ENCODE results near the gene GCSH.
A peak's percentile ranks its signal among the peaks of the same experiment; 100 is the strongest.

Gene GCSH

DNA sequence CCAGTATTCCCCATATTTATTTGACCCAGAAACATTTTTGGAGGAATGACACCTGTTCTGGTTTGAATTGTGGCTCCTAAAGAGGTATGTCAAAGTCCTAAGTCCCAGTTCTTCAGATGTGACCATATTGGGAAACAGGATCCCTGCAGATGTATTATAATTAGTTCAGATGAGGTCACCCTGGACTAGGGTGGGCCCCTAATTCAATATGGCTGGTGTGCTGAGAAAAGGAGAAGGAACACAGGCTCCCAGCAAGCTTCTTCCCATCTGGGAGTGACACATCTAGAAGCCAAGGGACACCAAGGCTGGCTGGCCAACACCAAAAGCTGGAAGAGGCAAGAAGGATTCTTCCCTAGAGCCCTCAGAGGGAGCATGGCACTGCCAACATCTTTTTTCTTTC, 3.8 kb upstream of the GCSH start:
- DNase-seq: no peak

DNA sequence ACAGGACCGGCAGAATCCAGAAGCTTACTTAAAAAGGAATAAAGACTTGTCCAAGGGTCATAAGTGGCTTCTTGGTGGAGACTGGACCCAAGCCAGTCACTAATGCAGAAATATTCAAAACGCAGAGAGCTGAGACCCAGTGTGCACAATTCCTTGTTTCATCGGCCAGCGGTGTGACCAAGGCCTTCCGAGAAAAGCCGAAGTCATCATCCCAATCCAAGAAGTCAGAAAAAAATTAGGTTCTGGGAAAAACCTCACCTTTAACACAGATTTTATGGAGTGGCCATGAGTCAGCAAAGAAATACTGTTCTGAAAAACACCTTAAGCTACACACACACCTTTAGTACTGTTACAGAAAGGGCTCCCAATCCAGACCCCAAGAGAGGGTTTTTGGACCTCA, 1.0 kb upstream of the GCSH start:
- DNase-seq: no peak

DNA sequence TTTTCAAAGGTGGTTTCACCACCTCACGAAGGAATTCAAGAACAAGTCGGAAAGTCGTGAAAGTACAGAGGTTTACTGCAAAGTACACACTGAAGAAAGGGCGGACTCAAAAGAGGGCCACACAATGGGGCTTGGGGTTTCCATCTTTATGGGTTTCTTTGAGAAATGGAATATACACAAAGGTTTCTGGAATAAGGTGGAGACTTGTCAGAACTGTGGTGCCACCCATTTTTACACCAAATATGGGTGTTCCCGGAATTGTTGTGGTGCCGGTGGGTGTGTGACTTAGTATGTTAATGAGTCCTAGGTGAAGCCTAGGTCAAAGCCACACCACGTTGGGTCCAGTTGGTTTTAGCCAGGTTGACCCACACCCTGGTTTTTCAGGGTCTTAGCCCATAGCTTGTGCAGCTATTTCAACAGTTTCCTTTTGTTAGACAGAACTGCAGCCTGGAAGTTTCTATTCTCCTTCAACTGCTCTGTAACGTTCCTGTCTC, 567 bp upstream of the GCSH start:
- DNase-seq: no peak

DNA sequence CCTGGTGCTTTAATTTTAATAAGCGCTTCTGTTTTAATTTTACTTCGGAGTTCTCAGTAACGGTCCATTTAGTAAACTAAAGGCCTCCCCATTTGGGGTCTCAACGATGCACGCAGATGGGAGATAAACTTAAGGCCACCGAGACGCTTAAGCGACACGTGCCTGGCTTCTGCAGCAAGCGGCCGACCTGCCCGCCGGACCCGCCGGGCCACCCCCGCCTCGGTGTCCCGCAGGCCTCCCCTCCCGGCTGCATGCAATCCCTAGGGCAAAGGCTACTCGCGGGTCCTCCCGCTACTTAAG, 592 bp downstream of the GCSH start:
- peak; percentile 40 for DNase-seq

DNA sequence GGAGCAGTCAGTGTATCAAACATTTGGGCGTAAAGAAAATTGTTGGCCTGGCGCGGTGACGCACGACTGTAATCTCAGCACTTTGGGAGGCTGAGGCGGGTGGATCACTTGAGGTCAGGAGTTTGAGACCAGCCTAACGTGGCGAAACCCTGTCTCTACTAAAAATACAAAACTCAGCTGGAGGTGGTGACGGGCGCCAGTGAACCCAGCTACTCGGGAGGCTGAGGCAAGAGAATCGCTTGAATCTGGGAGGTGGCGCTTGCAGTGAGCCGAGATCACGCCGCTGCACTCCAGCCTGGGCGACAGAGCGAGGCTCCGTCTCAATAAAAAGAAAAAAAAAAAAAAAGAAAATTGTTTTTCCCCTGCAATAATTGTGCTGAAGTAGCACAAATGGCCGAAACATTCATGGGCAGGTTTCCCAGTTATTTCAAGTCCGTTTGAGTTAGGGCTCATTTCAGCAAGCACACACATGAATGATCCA, 1.4 kb downstream of the GCSH start:
- DNase-seq: peak; percentile 12

DNA sequence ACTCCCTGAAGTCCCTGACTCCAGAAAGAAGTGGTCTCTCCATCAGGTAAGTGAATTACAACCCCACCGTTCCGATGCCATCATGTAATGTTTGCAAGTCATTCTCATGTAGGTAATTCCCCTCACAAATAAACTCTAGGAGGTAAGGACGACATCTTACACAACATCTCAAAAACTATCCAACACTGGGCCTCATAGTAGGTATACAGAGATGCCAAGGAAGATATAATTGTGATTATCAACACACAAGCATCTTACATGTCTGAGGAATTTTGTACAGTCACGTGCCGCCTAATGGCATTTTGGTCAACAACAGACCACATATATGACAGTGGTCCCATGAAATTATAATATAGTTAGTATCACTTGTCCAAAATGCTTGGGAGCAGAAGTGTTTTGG, 7.4 kb downstream of the GCSH start:
- no peak for DNase-seq

DNA sequence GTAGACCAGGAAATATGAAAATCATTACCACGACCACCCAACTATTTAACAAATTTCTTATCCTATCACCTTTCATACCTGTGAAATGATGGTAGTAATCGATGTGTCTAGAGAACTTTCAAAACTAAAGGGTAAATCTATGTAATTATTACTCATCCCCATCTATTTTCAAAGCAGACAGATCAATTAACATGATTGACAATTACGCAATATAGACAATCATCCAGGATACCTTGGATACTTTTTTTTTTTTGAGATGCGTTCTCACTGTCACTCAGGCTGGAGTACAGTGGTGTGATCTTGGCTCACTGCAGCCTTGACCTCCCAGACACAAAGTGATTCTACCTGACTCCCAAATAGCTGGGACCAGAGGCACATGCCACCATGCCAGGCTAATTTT, 15.2 kb downstream of the GCSH start:
- DNase-seq: no peak

DNA sequence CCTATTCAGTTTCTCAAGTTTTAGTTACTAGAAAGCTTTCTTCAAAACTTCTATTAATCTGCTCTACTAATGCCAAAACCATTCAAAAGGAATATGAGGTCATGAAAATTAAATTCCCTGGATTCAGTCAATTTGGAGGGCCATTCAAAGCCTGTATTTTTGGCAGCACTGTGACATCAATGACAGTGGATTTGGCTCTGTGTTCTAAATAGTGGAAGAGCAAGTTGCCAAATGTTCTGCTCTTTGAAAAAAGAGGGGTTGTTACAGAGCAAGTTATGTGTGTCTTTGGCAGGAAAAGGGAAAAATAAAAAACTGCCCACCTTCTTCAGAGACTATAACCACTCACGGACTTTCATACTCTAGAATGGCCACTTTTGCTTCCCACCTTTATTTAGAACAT, 16.0 kb downstream of the GCSH start:
- no peak for DNase-seq

DNA sequence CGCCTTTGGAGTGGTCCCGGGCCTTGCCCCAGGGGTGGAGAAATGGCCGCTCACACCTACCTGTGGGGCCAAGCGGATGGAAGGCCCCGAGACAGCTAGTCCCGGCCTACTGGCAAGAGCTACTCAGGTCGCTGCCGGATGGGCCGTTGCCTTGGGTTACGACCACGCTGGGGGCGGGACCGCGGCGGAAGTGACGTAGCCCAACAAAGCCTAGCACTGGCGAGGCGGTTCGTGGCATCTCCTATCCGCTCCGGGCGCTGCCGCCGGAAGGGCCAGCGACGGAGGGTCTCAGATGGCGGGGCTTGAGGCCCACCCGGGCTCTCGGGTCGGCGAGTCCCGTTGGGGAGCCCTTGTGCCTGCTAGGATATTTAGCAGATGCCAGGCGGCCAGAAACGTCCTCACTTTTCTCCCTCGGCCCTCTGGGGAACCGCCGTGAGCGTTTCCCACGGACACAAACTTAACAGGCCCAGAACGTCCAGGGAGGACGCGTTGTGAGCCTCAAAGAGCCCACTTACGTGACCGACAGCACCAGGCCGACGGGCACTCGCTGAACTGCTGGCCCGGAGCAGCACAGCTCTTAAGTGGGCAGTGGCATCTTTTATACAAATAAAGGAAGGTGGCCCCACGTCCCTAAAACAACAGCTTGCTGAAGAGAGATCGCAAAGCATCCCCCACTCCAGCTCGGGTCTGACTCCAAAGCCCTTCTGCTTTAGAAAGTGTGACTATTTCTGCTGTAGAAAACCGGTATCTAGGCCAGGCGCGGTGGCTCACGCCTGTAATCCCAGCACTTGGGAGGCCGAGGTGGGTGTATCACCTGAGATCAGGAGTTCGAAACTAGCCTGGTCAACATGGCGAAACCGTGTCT, 18.9 kb downstream of the GCSH start, which contains the start of gene C16orf46:
Gene C16orf46, minus strand, starts transcription at position 163 of the 865 bp plus-strand sequence. CDS start 13,283 bp downstream, outside the sequence.
- DNase-seq: peak; percentile 94

DNA sequence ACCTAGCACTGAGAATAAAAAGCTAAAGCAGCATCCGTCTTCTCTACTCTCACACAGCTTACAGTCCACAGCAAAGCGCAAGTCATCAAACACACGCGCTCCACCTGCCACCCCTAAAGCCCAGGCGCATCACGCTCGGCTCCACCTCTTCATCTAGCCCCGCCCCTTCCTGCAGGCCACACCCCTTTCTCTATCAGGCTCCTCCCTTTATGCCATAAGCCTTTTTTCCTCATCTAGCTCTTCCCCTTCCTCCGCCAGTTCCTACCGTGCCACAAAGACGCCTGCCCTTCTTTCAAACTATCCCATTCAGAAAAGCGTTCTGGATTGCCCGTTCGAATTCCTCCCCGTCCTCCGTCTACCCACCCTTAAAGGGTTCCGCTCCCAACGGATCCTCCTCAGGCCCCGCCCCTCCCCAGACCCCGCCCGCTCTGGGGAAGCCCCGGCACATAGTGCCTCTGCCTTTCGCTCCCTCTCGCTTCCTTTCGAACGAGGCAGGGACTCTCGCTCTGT, 19.6 kb downstream of the GCSH start:
- DNase-seq: peak; percentile 93

DNA sequence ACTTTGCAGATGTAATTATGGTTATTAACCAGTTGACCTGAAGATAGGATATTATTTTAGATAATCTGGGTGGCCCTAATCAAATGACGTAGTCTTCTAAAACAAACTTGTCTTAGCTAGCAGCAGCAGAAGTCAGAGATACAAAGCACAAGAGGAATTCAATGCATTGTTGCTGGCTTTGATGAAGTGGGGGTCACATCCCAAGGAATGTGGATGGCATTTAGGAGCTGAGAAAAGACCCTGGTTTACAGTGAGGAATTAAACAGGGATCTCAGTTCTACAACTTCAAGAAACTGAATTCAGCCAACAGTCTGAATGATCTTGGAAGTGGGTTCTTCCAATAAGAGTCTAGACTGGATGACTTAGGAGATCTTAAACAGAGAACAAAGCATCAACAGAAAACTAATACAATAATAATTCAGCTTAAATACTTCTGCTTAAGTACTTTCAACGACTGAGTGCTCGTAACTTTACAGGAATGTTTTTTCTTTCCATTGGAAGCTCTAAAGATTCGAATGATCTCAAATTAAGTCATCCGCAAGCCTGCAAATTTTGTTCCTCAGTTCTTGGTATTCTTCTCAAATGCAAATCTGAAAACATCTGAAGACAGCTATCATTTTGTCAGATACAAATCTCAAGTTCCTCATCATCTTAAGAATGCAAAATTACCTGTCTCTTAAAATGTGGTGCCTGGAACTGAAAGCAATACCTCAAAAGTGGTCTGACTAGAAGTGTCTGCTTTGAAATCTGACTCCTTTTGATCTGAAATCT, 22.4 kb downstream of the GCSH start:
- no peak for DNase-seq

DNA sequence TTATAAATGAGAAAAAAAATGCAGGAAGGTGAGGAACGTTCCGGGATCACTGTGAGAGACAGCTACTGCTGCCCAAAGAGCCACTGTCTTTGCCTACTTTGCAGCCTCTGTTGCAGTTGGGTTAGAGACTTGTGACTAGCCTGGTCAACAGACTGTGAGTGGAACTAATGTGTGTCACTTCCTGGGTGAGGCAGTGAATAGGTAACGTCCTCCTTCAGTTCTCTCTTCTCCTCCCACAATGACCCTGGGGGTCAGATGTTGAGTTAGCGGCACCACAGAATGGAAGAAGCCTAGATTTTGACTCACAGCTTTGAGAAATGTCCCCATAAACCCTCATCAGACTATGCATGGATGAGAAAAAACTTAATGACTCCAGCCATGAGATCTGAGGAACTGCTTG, 24.4 kb downstream of the GCSH start:
- DNase-seq: peak; percentile 49

DNA sequence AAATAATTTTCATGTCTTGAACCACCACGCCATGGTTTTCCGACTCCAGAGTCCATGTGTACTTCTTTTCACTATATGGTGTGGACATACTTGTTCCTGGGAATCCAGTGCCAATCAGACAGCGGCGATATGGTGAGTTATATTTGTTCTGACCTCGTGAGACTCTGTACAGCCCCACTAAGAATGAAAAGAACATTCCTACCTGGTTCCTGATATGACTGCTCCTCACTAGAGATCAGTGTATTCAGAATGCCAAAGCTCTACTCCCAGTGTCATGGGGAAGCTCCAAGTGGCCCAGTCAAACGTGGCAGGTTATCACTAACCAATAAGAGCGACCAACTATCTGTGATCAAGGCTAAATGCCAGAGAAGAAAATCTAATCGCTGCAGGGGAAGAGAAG, 25.2 kb downstream of the GCSH start:
- DNase-seq: no peak

DNA sequence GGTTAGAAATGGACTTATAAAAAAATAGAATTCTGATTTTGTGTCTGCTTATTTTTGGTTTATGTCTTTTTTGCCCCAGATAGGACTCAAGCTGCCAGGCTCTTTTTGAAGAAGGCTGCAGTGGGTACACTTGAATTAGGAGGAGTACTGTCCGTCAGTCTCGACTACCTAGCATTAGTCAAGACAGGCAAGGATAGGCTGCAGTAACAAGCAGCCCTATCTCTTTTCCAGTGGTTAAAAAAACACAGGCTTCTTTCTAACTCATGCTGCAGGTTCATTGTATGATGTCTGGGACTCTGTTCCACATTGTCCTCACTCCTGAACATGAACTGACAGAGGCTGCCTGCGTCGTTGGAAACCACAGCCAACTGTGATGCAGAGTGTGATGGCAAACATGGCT, 27.1 kb downstream of the GCSH start:
- no peak for DNase-seq

DNA sequence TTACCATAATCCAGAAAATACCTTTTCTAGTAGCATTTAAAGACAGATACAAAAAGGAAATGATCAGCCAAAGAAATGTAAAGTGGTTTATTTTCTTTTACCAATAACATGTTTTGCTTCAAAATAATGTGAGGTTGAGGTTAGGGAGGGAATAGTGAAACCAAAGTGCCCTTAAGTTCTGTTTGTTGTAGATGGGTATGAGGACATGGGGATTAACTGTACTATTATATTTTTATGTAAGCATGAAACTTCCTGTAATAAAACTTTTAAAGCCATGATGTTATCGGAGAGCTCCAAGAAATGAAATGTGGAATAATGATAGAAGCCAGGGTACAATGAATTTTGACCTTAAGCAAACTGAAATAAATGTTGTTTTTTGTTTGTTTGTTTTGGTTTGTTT, 29.0 kb downstream of the GCSH start:
- DNase-seq: no peak

DNA sequence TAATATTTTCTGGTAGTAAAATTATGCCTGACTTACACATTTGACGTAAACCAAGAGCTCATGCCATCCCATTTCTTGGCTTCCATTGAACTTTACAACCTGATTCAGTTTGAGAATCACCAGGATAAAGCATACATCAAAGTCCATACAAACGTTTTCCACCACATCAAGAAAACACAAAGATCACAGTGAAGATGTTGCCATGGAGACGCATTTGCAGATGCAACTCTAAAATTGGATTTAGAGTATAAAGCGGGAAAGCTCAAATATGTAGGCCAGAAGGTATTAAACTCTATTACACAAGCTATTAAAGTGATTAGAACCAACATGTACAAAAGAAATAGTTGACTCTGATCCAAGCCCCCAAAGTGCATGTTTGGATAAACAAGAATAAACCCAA, 29.5 kb downstream of the GCSH start:
- DNase-seq: no peak

DNA sequence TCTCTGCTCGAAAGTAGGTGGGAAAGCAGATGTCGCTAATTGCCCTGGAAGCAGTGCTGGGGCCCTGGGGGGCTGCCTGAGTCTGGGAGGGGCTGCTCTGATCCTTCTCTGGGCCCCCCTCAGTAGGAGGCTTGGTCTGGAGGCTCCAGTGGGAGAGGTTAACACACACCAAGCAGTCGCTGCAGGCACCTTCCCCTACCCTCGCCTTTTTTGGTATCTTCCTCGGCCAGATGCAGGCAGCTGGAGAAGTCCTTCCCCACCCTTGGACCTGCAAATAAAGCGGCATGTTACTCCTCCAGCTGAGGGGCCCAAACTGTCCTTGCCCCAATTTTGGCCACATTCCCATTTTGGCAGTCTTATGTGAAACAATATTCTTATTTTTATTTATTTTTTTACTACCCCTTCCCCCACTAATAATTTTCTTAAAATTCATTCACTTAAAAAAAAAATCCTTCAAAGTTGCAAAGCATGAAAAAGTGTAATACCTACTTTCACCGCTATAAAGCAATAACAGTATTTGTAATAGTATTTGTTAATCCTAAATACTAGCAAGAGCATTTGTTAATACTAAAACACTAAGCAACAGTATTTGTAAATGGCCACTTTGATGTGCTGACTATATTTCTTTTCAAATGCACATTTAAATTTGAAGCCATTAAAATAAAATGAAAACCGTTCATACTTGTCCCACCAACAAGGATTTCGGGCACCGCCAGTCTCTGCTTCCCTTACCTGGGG, 34.2 kb downstream of the GCSH start:
- DNase-seq: no peak

DNA sequence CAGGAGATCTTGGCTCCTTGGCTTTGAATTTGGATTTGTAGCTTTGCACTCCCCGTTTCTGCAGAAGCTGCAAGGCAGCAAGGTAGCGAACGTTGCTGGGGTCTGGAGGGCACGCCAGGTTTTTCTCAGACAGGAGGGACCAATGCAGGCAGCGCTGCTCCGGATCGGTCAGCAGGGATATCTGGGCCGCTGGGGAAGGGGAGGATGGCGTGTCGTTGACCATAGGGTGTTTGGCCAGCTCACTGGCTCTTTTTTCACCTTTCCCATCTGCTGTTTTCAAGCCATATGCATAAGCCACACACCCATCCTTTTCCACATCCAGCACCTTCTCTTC, 34.9 kb downstream of the GCSH start:
- DNase-seq: no peak

DNA sequence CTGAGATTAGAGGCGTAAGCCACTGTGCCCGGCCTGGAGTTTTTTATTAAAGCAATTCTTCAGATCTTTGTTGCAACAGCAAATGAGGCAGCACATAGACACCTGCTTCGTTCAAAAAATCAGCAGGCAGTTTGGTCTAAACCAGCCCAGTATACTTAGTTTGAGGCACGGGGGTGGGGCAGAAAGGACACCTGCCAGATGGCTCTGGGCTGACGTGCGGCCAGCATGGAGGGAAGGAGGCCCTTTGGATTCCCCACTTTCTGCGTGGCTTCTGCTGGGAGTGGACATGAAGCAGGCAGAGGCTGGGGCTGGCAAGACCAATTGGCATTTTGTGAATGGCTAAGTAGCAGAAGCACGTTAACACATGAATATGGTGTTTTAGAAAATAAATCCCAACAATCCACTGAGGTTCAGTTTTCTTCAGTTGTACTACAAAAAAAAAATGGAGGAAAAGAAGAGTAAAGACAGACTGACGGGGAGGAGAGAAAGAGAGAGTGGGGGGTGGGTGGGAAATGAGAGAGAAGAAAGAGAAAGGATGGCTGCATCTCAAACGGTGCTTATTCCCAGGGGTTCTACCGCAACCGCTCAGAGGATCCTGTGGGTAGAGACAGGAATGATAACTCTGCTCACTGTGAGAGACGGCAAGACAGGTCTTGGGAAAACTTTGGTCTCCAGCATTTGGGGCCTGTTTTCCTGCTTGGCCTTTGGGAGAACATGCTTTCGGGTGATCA, 35.5 kb downstream of the GCSH start:
- no peak for DNase-seq

DNA sequence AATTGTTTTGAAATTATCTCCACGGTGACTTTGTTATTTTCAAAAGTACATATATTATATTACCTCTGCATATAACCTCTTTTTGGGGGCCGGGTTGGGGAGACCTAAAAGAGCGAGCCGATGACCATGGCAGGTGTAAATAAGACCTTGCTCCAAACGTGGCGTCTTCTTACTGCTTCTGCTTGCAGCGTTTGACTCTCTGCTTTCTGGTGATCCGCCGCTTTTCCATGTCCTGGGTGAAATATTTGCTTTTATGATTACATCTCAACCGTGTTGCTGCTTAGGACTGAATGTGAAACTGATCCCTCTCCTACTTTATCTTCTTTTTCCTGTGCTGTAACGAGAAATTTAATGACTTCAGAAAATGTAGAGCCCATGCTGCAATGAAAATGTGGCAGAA, 42.4 kb downstream of the GCSH start:
- no peak for DNase-seq

DNA sequence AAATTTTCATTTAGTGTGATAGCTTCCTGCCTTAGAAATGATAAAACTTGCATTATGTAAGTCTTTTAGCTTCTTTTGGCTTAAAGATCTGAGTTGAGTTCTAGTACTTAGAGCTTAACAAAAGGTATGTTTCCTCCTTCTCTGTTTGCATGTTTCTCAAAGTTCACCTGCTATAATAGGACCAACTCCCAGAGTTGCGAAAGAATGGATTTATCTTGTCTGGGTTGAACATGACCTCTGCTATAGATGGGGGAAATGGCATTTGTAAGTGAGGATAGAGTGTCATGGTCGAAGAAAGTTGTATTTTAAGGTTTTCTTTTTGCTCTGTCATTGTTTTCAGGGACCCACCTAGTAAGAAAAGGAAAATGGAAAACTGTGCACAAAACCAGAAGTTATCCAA, 53.4 kb downstream of the GCSH start:
- no peak for DNase-seq

DNA sequence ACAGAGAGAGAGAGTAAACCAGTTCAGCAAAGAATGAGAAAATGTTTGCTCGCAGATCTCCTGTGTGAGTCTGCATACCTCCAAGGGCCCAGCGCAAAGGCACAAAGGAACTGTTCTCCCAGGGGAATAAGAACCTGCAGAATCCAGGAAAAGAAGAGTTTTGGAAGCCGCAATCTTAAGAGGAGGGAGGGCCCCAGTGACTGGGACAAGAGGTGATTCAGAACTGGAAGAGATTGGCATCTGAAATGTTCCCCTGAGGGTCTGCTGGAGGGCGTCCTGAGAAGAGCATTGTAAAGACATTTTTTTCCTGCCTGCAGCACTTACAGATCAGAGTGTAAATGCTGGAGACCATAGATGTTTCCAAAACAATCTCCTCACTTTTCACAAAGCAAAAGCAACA, 54.5 kb downstream of the GCSH start:
- no peak for DNase-seq

DNA sequence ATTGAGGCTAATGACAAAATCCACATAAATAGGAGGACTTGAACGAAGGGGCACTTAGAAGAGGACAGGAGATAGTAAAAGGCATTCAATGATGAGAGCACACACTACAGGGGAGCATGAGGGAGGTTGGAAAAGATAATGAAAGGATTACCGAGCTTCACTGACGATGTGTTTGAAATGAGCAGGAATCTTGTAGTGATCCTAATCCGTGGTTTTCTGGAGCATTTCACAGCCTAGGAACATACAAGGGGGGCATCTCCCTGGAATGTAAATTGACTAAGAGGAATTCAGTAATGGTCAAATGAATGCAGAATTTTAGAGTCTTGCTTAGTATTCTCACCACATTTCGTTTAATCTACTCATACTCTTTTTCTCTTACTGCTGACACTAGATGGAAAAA, 55.4 kb downstream of the GCSH start:
- no peak for DNase-seq

Data from kidney glomerular epithelial cell (primary cell).